Stomach (tissue), 9 donors: ENCODE measurements around the gene B4GALNT4. TPM values are rescaled to one million over a fixed set of nuclear protein-coding genes. Genes with fewer than 3 reads are reported as not detected.
A peak's percentile ranks its signal among the peaks of the same experiment; 100 is the strongest.

Experiments
- DNase-seq, 2 donors: peaks; one replicate each; pipeline versions ENCODE4 v3.0.0 to v3.0.0-alpha.2; 2013 to 2019
- H3K27ac ChIP-seq, 5 donors: fragments of 200-600 bp in 4 of 5; sonication (generic) in 4 of 5; one replicate each; pipeline ENCODE4 v1.5.1; 2013 to 2019; ENCODE audit warnings: mild to moderate bottlenecking in 1 of 5, moderate library complexity in 1 of 5
- H3K27me3 ChIP-seq, 3 donors: fragments of 200-600 bp; sonication (generic); one replicate each; pipeline ENCODE4 v1.5.1; 2017 to 2019; ENCODE audit warnings: mixed run types in 1 of 3
- H3K36me3 ChIP-seq, 4 donors: fragments of 200-600 bp; sonication (generic); 1 replicate in 3 of 4; 2 replicates in 1 of 4; pipeline ENCODE4 v1.5.1; 2016 to 2019
- H3K4me1 ChIP-seq, 4 donors: fragments of 200-600 bp; sonication (generic); one replicate each; pipeline ENCODE4 v1.5.1; 2016 to 2019
- H3K4me3 ChIP-seq, 4 donors: fragments of 200-600 bp; sonication (generic) in 3 of 4; one replicate each; pipeline ENCODE4 v1.5.1; 2016 to 2019; ENCODE audit warnings: mild to moderate bottlenecking in 1 of 4
- H3K9me3 ChIP-seq, 4 donors: fragments of 200-600 bp; sonication (generic); one replicate each; pipeline ENCODE4 v1.5.1; 2016 to 2019
- EP300 ChIP-seq: sonication (generic); formaldehyde crosslinking; IDR thresholded peaks from one replicate; pipeline ENCODE4 v1.6.1; 2017; ENCODE audit warnings: antibody characterized with exemption
- POLR2A ChIP-seq, 4 donors: fragments of 450-650 bp; IDR thresholded peaks; one replicate each; pipeline ENCODE4 v1.6.1; 2016; ENCODE audit warnings: antibody characterized with exemption in 4 of 4, control low read depth in 2 of 4, mild to moderate bottlenecking in 1 of 4, moderate library complexity in 1 of 4
- POLR2AphosphoS5 ChIP-seq, 3 donors: sonication (generic); formaldehyde crosslinking; IDR thresholded peaks; one replicate each; pipeline ENCODE4 v1.6.1; 2016; ENCODE audit warnings: antibody characterized with exemption in 3 of 3
- WGBS, 5 donors: extraction: QIAGEN DNeasy Blood & Tissue Kit in 3 of 5; methylation state at CpG; one replicate each; pipeline versions ENCODE4 v1.1.5 to v1.1.7; 2013 to 2018; 5-methylcytosine and 5-hydroxymethylcytosine counted together
- intact Hi-C: fragments of 100-400 bp; cut with DNase I; formaldehyde crosslinking; loops from one replicate; pipeline ENCODE4 v1.15.1; 2023; ENCODE audit warnings: low total_unique reads
- polyA plus RNA-seq, 3 donors: library from polyadenylated mRNA; stranded (reverse); fragments of 200-250 nt; gene quantifications; one replicate each; pipeline ENCODE4 v1.2.3, GENCODE V29; 2013
- total RNA-seq, 5 donors: library from RNA; depleted of rRNA; stranded (reverse); fragments of >200 nt; gene quantifications; one replicate each; pipeline versions ENCODE4 v1.1.0 to v1.2.3, GENCODE V29; 2014 to 2016
- TF ChIP-seq, protein P1 (sequence below), 7 experiments: fragments of 450-650 bp in 4 of 7; fragments of 200-600 bp in 3 of 7; sonication (generic) in 3 of 7; IDR thresholded peaks; one replicate each; pipeline ENCODE4 v1.5.1; 2016 to 2019; ENCODE audit warnings: antibody characterized with exemption in 7 of 7, control low read depth in 2 of 7, mild to moderate bottlenecking in 1 of 7
- donor health status: healthy with polysubstance abuse.
- donor health status: Bipolar disorder and iron deficiency.
- donor health status: healthy.

B4GALNT4 gene
- total and polyA plus RNA-seq, 8 donors: 0.45 to 8.8 (median 4.3) TPM; not detected in 2

- no peak overlapping the region for H3K4me3 ChIP-seq
- DNase-seq: no peak
- WGBS, 5 donors: 79 to 81% (median 81%) methylated on average over 13 to 15 of the region's 15 CpGs; no CpG with 5 or more reads in 1 of the 5 donors
- H3K9me3 ChIP-seq: no peaks in the 10 kb centered on the region
- H3K4me1 ChIP-seq: peaks cover 13 to 53% (median 41%) of the 10 kb centered on the region in 4 donors
- TF ChIP-seq POLR2AphosphoS5 (IDR thresholded peaks at IDR 0.05) (no peak), POLR2A (IDR thresholded peaks at IDR 0.05) (no peak), EP300 (no peak)
- TF ChIP-seq, protein P1, sequence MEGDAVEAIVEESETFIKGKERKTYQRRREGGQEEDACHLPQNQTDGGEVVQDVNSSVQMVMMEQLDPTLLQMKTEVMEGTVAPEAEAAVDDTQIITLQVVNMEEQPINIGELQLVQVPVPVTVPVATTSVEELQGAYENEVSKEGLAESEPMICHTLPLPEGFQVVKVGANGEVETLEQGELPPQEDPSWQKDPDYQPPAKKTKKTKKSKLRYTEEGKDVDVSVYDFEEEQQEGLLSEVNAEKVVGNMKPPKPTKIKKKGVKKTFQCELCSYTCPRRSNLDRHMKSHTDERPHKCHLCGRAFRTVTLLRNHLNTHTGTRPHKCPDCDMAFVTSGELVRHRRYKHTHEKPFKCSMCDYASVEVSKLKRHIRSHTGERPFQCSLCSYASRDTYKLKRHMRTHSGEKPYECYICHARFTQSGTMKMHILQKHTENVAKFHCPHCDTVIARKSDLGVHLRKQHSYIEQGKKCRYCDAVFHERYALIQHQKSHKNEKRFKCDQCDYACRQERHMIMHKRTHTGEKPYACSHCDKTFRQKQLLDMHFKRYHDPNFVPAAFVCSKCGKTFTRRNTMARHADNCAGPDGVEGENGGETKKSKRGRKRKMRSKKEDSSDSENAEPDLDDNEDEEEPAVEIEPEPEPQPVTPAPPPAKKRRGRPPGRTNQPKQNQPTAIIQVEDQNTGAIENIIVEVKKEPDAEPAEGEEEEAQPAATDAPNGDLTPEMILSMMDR (IDR thresholded peaks at IDR 0.05): no peak
- intact Hi-C loops: no loop called here
- no peak overlapping the region for H3K27ac ChIP-seq
- H3K36me3 ChIP-seq: no peaks in the 10 kb centered on the region
- peaks cover 6 to 35% (median 15%) of the 10 kb centered on the region in 3 donors for H3K27me3 ChIP-seq
These were observed 43.4 kb downstream of the B4GALNT4 start for GRCh38 chr11:412641-413119.

DNA sequence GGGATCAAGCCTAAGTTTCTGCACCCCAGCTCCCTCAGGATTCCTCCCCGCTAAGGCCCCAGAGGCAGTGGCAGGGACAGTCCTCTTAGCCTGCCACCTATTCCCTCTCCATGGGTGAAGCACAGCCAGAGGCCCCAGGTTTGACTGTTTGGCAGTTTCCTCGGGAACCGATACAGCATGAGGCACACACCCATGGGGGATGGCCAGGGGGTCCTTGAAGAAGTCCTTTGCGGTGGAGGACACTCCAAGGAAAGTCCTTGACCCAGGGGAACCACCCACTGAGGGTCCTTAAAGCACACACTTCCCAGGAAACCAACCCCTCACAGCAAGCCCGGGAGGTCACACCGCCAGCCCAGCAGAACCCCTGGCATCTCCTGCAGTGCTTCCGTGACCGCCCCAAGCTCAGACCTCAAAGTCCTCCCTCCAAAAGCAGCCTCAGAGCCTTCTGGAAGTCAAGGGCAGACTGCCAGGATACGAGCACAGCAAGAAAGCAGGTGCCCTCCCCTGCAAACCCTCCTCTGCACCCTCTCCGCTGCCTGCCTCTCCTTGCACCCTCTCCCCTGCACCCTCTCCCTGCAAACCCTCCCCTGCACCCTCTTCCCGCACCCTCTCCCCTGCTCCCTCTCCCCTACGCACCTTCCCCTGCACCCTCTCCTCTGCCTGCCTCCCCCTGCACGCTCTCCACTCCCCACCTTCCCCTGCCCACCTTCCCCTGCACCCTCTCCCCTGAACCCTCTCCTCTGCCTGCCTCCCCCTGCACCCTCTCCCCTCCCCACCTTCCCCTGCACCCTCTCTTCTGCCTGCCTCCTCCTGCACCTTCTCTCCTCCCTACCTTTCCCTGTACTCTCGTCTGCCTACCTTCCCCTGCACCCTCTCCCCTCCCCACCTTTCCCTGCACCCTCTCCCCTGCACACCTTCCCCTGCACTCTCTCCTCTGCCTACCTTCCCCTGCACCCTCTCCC, 44.1 kb downstream of the B4GALNT4 start:
- Histone ChIP-seq H3K4me3 (peak overlapping the region in 1 of 4 donors; percentile 1), H3K4me1 (peaks cover 15 to 57% (median 44%) of the 10 kb centered on the region in 4 donors), H3K9me3 (no peaks in the 10 kb centered on the region), H3K36me3 (no peaks in the 10 kb centered on the region), H3K27ac (no peak overlapping the region), H3K27me3 (peaks cover 6 to 42% (median 16%) of the 10 kb centered on the region in 3 donors)
- intact Hi-C loops: no loop called here
- WGBS, 5 donors: 35 to 52% (median 43%) methylated on average over 7 to 13 of the region's 14 CpGs
- DNase-seq: no peak
- TF ChIP-seq EP300: no peak
- no peak for TF ChIP-seq POLR2A (IDR thresholded peaks at IDR 0.05)
- TF ChIP-seq POLR2AphosphoS5 (IDR thresholded peaks at IDR 0.05): no peak
- TF ChIP-seq, protein P1 (IDR thresholded peaks at IDR 0.05): no peak

DNA sequence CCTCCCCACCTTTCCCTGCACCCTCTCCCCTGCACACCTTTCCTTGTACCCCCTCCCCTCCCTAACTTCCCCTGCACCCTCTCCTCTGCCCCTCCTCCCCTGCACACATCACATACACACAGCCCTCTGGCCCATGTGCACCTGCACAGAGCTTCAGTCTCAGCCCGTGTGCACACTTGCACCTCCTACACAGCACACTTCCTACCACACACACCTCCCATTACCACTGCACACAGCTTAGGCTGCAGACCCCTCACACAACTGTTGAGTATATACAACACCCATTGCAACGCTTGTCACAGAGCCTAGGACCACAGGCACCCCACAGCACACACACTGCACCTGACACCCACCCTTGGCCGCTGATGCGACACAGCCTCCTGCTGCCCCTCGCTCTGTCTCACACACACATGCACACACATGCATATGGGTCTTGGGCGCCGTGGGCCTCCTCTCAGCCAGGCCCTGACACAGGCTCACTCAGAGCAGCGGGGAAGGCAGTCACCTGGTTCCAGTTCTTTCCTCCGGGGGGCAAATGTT, 45.1 kb downstream of the B4GALNT4 start:
- Histone ChIP-seq H3K4me3 (peak overlapping the region; percentile 30 to 73 (median 61)), H3K27me3 (peaks cover 6 to 52% (median 16%) of the 10 kb centered on the region in 3 donors), H3K27ac (peak overlapping the region in 4 of 5 donors; percentile 6 to 91 (median 54)), H3K9me3 (no peaks in the 10 kb centered on the region), H3K4me1 (peaks cover 15 to 57% (median 44%) of the 10 kb centered on the region in 4 donors), H3K36me3 (no peaks in the 10 kb centered on the region)
- intact Hi-C loops: no loop called here
- 63 to 78% (median 67%) methylated on average over 8 to 9 of the region's 9 CpGs for WGBS, 5 donors
- no peak for DNase-seq
- TF ChIP-seq EP300 (no peak), POLR2A (IDR thresholded peaks at IDR 0.05) (no peak)
- TF ChIP-seq, protein P1 (IDR thresholded peaks at IDR 0.05): no peak

- Histone ChIP-seq H3K4me3 (peak overlapping the region; percentile 55 to 73 (median 61)), H3K36me3 (no peaks in the 10 kb centered on the region), H3K4me1 (peaks cover 15 to 57% (median 46%) of the 10 kb centered on the region in 4 donors), H3K27ac (peak overlapping the region; percentile 23 to 91 (median 85)), H3K27me3 (peaks cover 6 to 65% (median 16%) of the 10 kb centered on the region in 3 donors), H3K9me3 (no peaks in the 10 kb centered on the region)
- DNase-seq: no peak
- intact Hi-C loops: no loop called here
- no peak for TF ChIP-seq POLR2A (IDR thresholded peaks at IDR 0.05)
- no peak for TF ChIP-seq POLR2AphosphoS5 (IDR thresholded peaks at IDR 0.05)
- TF ChIP-seq EP300: no peak
- TF ChIP-seq, protein P1 (IDR thresholded peaks at IDR 0.05): no peak
- 30 to 79% (median 49%) methylated on average over 4 to 5 of the region's 5 CpGs for WGBS, 5 donors
These were observed 46.3 kb downstream of the B4GALNT4 start for GRCh38 chr11:415640-416041.
